ENCODE results near the gene CERS1.

Gene CERS1

GRCh38 chr19:18831524-18832305, 64.2 kb downstream of the CERS1 start, which contains the start of gene UPF1:
Gene UPF1, plus strand, starts transcription at chr19:18831959. Its CDS starts 251 bp downstream, at chr19:18832210.
- peaks cover 40% of the 10 kb centered on the region for H3K4me1 ChIP-seq (ENCODE audit: insufficient read depth, low read length)
- peak within 1 kb of the TSS; percentile 84 for H3K4me2 ChIP-seq (ENCODE audit: insufficient read depth, low read length)
- DNase-seq (peak; percentile 98), ATAC-seq (ENCODE audit: insufficient read depth, low read depth) (peak; percentile 86)
- peak within 1 kb of the TSS; percentile 82 for H2AFZ ChIP-seq (ENCODE audit: low read depth, low read length)
- no peaks in the 10 kb centered on the region for H3K9me3 ChIP-seq (ENCODE audit: insufficient read depth, low read length, severe bottlenecking)
- peak within 1 kb of the TSS; percentile 72 to 75 for H3K4me3 ChIP-seq (ENCODE audit: low read depth in 1 of 2, low read length in 2 of 2)
- no peaks in the 10 kb centered on the region for H3K27me3 ChIP-seq (ENCODE audit: insufficient read depth, low read length, poor library complexity)
- H3K9ac ChIP-seq (ENCODE audit: low read depth, low read length) = peak within 1 kb of the TSS; percentile 98
- H4K20me1 ChIP-seq (ENCODE audit: insufficient read depth, low read length) = peaks cover 43% of the 10 kb centered on the region
- H3K27ac ChIP-seq (ENCODE audit: low read length) = peak within 1 kb of the TSS; percentile 91
- H3K36me3 ChIP-seq (ENCODE audit: insufficient read depth, low read length) = peaks cover 42% of the 10 kb centered on the region
- peaks cover 53% of the 10 kb centered on the region for H3K79me2 ChIP-seq (ENCODE audit: insufficient read depth, low read length)
- TF ChIP-seq EZH2 (IDR thresholded peaks at IDR 0.05; ENCODE audit: borderline replicate concordance, low read depth, low read length, severe bottlenecking) = no peak
- TF ChIP-seq, protein P1, sequence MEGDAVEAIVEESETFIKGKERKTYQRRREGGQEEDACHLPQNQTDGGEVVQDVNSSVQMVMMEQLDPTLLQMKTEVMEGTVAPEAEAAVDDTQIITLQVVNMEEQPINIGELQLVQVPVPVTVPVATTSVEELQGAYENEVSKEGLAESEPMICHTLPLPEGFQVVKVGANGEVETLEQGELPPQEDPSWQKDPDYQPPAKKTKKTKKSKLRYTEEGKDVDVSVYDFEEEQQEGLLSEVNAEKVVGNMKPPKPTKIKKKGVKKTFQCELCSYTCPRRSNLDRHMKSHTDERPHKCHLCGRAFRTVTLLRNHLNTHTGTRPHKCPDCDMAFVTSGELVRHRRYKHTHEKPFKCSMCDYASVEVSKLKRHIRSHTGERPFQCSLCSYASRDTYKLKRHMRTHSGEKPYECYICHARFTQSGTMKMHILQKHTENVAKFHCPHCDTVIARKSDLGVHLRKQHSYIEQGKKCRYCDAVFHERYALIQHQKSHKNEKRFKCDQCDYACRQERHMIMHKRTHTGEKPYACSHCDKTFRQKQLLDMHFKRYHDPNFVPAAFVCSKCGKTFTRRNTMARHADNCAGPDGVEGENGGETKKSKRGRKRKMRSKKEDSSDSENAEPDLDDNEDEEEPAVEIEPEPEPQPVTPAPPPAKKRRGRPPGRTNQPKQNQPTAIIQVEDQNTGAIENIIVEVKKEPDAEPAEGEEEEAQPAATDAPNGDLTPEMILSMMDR (IDR thresholded peaks at IDR 0.05; ENCODE audit: borderline replicate concordance, extremely low read depth, low read length, poor library complexity, severe bottlenecking) = no peak

- H3K9ac ChIP-seq (ENCODE audit: low read depth, low read length) = no peak overlapping the region
- no peaks in the 10 kb centered on the region for H3K27me3 ChIP-seq (ENCODE audit: insufficient read depth, low read length, poor library complexity)
- H3K4me3 ChIP-seq (ENCODE audit: low read depth in 1 of 2, low read length in 2 of 2) = no peak overlapping the region
- DNase-seq (no peak), ATAC-seq (ENCODE audit: insufficient read depth, low read depth) (no peak)
- H3K9me3 ChIP-seq (ENCODE audit: insufficient read depth, low read length, severe bottlenecking) = no peaks in the 10 kb centered on the region
- peaks cover 32% of the 10 kb centered on the region for H4K20me1 ChIP-seq (ENCODE audit: insufficient read depth, low read length)
- H3K79me2 ChIP-seq (ENCODE audit: insufficient read depth, low read length) = peaks cover 41% of the 10 kb centered on the region
- no peak for TF ChIP-seq EZH2 (IDR thresholded peaks at IDR 0.05; ENCODE audit: borderline replicate concordance, low read depth, low read length, severe bottlenecking)
- TF ChIP-seq, protein P1 (IDR thresholded peaks at IDR 0.05; ENCODE audit: borderline replicate concordance, extremely low read depth, low read length, poor library complexity, severe bottlenecking) = no peak
- H3K4me2 ChIP-seq (ENCODE audit: insufficient read depth, low read length) = no peak overlapping the region
- peaks cover 31% of the 10 kb centered on the region for H3K36me3 ChIP-seq (ENCODE audit: insufficient read depth, low read length)
- H2AFZ ChIP-seq (ENCODE audit: low read depth, low read length) = no peak overlapping the region; the same call in 1 of the 2 replicates
- peaks cover 30% of the 10 kb centered on the region for H3K4me1 ChIP-seq (ENCODE audit: insufficient read depth, low read length)
- no peak overlapping the region for H3K27ac ChIP-seq (ENCODE audit: low read length)
These were observed 65.5 kb downstream of the CERS1 start for GRCh38 chr19:18830488-18830887.

GRCh38 chr19:18828786-18829185, 67.2 kb downstream of the CERS1 start:
- H3K36me3 ChIP-seq (ENCODE audit: insufficient read depth, low read length) = peaks cover 14% of the 10 kb centered on the region
- no peak overlapping the region for H3K27ac ChIP-seq (ENCODE audit: low read length)
- no peaks in the 10 kb centered on the region for H3K9me3 ChIP-seq (ENCODE audit: insufficient read depth, low read length, severe bottlenecking)
- TF ChIP-seq, protein P1 (IDR thresholded peaks at IDR 0.05; ENCODE audit: borderline replicate concordance, extremely low read depth, low read length, poor library complexity, severe bottlenecking) = no peak
- TF ChIP-seq EZH2 (IDR thresholded peaks at IDR 0.05; ENCODE audit: borderline replicate concordance, low read depth, low read length, severe bottlenecking) = no peak
- H3K9ac ChIP-seq (ENCODE audit: low read depth, low read length) = no peak overlapping the region
- H3K27me3 ChIP-seq (ENCODE audit: insufficient read depth, low read length, poor library complexity) = no peaks in the 10 kb centered on the region
- peaks cover 24% of the 10 kb centered on the region for H3K79me2 ChIP-seq (ENCODE audit: insufficient read depth, low read length)
- no peak overlapping the region for H2AFZ ChIP-seq (ENCODE audit: low read depth, low read length)
- H4K20me1 ChIP-seq (ENCODE audit: insufficient read depth, low read length) = peaks cover 15% of the 10 kb centered on the region
- H3K4me1 ChIP-seq (ENCODE audit: insufficient read depth, low read length) = peaks cover 14% of the 10 kb centered on the region
- H3K4me2 ChIP-seq (ENCODE audit: insufficient read depth, low read length) = no peak overlapping the region
- ATAC-seq (ENCODE audit: insufficient read depth, low read depth) (no peak), DNase-seq (no peak)
- no peak overlapping the region for H3K4me3 ChIP-seq (ENCODE audit: low read depth in 1 of 2, low read length in 2 of 2)

All from DND-41 (cell line).